IMR-90 (cell line): Measurements from ENCODE around the gene DUSP14. TPM values are rescaled to one million over a fixed set of nuclear protein-coding genes. Genes with fewer than 3 reads are reported as not detected.

Source experiments
- ATAC-seq: fragments of 200-7000 bp; cut with Tn5 transposase; 2 replicates; pipeline ENCODE4 v1.9.1; 2020; ENCODE audit warnings: low read depth, mild to moderate bottlenecking, moderate library complexity
- BruUV-seq: library from RNA; stranded (reverse); fragments of 400-500 nt; replicated peaks from 2 replicates; lab custom pipeline; 2021; lab: Mats Ljungman, UMichigan
- CTCF ChIA-PET: fragments of 300-600 bp; formaldehyde crosslinking; extraction: SDS; loops from one replicate; lab custom pipeline; 2021; ENCODE audit warnings: antibody characterized with exemption; lab: Yijun Ruan, JAX
- POLR2A ChIA-PET: fragments of 300-600 bp; sonication (Branson Sonifier 250); formaldehyde crosslinking; loops from one replicate; lab custom pipeline; 2022; ENCODE audit warnings: antibody characterized with exemption; ENCODE audit not compliant: unreplicated experiment; lab: Charles Lee
- DNase-seq: peaks from one replicate; pipeline ENCODE4 v3.0.0; 2013
- H2AFZ ChIP-seq: replicated peaks from 2 replicates; pipeline ENCODE3; 2013; ENCODE audit warnings: low read length, mild to moderate bottlenecking; ENCODE audit not compliant: poor library complexity
- H2AK5ac ChIP-seq: 2 replicates; pipeline ENCODE4 v1.6.1; 2013; ENCODE audit warnings: low read depth, low read length, inconsistent platforms
- H2AK9ac ChIP-seq: replicated peaks from 2 replicates; pipeline ENCODE3; 2013; ENCODE audit warnings: mild to moderate bottlenecking, low read depth, low read length, moderate library complexity; ENCODE audit not compliant: poor library complexity
- H2BK120ac ChIP-seq: 2 replicates; pipeline ENCODE4 v1.6.1; 2013; ENCODE audit warnings: low read depth, low read length, inconsistent platforms
- H2BK15ac ChIP-seq: 3 replicates; pipeline ENCODE4 v1.6.1; 2013; ENCODE audit warnings: low read depth, low read length, inconsistent platforms
- H2BK20ac ChIP-seq: 2 replicates; pipeline ENCODE4 v1.6.1; 2013; ENCODE audit warnings: low read depth, mild to moderate bottlenecking, inconsistent platforms, low read length, moderate library complexity
- H2BK5ac ChIP-seq: 2 replicates; pipeline ENCODE4 v1.6.1; 2013; ENCODE audit warnings: mild to moderate bottlenecking, low read depth, low read length, inconsistent platforms; ENCODE audit not compliant: poor library complexity, severe bottlenecking
- H3K14ac ChIP-seq: replicated peaks from 2 replicates; pipeline ENCODE4 v1.6.1; 2013; ENCODE audit warnings: low read depth, low read length, inconsistent platforms
- H3K18ac ChIP-seq: 2 replicates; pipeline ENCODE4 v1.6.1; 2013; ENCODE audit warnings: low read depth, low read length, control low read depth
- H3K23ac ChIP-seq: 2 replicates; pipeline ENCODE4 v1.6.1; 2013; ENCODE audit warnings: low read depth, low read length, inconsistent platforms
- H3K27ac ChIP-seq: 2 replicates; pipeline ENCODE4 v1.5.1; 2013; ENCODE audit warnings: mild to moderate bottlenecking, control low read depth, low read length; ENCODE audit not compliant: insufficient read depth
- H3K27me3 ChIP-seq: 2 replicates; pipeline ENCODE4 v1.6.1; 2013; ENCODE audit warnings: low read length; ENCODE audit not compliant: control insufficient read depth, insufficient read depth
- H3K36me3 ChIP-seq: 2 replicates; pipeline ENCODE4 v1.6.1; 2013; ENCODE audit warnings: low read length, mixed read lengths; ENCODE audit not compliant: control insufficient read depth, insufficient read depth
- H3K4ac ChIP-seq: 2 replicates; pipeline ENCODE4 v1.6.1; 2013; ENCODE audit warnings: low read depth, low read length, inconsistent platforms
- H3K4me1 ChIP-seq: 2 replicates; pipeline ENCODE4 v1.6.1; 2013; ENCODE audit warnings: low read length, mixed read lengths; ENCODE audit not compliant: control insufficient read depth, insufficient read depth
- H3K4me2 ChIP-seq: 2 replicates; pipeline ENCODE4 v1.6.1; 2013; ENCODE audit warnings: low read depth, mild to moderate bottlenecking, control low read depth, low read length, moderate library complexity
- H3K4me3 ChIP-seq: 2 replicates; pipeline ENCODE4 v1.5.1; 2013; ENCODE audit warnings: low read depth, mild to moderate bottlenecking, control low read depth, low read length, moderate library complexity; ENCODE audit not compliant: insufficient read depth
- H3K56ac ChIP-seq: 2 replicates; pipeline ENCODE4 v1.6.1; 2013; ENCODE audit warnings: low read length, inconsistent platforms; ENCODE audit not compliant: insufficient read depth; ENCODE audit errors: extremely low read depth
- H3K79me1 ChIP-seq, 2 experiments: 2 replicates each; pipeline ENCODE4 v1.6.1; 2013; ENCODE audit warnings: low read length in 2 of 2, inconsistent platforms in 1 of 2, low read depth in 1 of 2
- H3K9ac ChIP-seq: 2 replicates; pipeline ENCODE4 v1.6.1; 2013; ENCODE audit warnings: low read depth, low read length, control low read depth
- H3K9me1 ChIP-seq: 2 replicates; pipeline ENCODE4 v1.6.1; 2013; ENCODE audit warnings: low read length, inconsistent platforms; ENCODE audit not compliant: insufficient read depth
- H3K9me3 ChIP-seq: 2 replicates; pipeline ENCODE4 v1.6.1; 2013; ENCODE audit warnings: low read length; ENCODE audit not compliant: control insufficient read depth, insufficient read depth
- H4K20me1 ChIP-seq: 2 replicates; pipeline ENCODE4 v1.6.1; 2013; ENCODE audit warnings: low read length, inconsistent platforms; ENCODE audit not compliant: insufficient read depth
- H4K5ac ChIP-seq: 2 replicates; pipeline ENCODE4 v1.6.1; 2013; ENCODE audit warnings: mild to moderate bottlenecking, low read depth, low read length, control low read depth
- H4K8ac ChIP-seq, 2 experiments: 2 replicates each; pipeline ENCODE4 v1.6.1; 2013; ENCODE audit warnings: low read depth in 2 of 2, low read length in 2 of 2, control low read depth in 1 of 2, inconsistent platforms in 1 of 2
- H4K91ac ChIP-seq: 2 replicates; pipeline ENCODE4 v1.6.1; 2013; ENCODE audit warnings: low read depth, low read length, inconsistent platforms; ENCODE audit not compliant: insufficient read depth
- BHLHE40 ChIP-seq: fragments of 150-350 bp; IDR thresholded peaks from 2 replicates; pipeline ENCODE4 v1.6.1; 2016; ENCODE audit warnings: mild to moderate bottlenecking, low read depth, low read length
- CEBPB ChIP-seq: IDR thresholded peaks from 2 replicates; pipeline ENCODE4 v1.6.1; 2012; ENCODE audit warnings: low read depth, low read length, improper control_type of control experiment
- CHD1 ChIP-seq: IDR thresholded peaks from 2 replicates; pipeline ENCODE4 v1.6.1; 2012; ENCODE audit warnings: low read depth, low read length, improper control_type of control experiment
- FOS ChIP-seq: fragments of 150-350 bp; IDR thresholded peaks from 2 replicates; pipeline ENCODE4 v1.6.1; 2016; ENCODE audit warnings: low read depth, low read length
- MAFK ChIP-seq: IDR thresholded peaks from 2 replicates; pipeline ENCODE4 v1.6.1; 2012; ENCODE audit warnings: low read depth, low read length, improper control_type of control experiment
- MAZ ChIP-seq: IDR thresholded peaks from 2 replicates; pipeline ENCODE4 v1.6.1; 2012; ENCODE audit warnings: low read depth, mild to moderate bottlenecking, low read length, improper control_type of control experiment, moderate library complexity, borderline replicate concordance
- MXI1 ChIP-seq: IDR thresholded peaks from 2 replicates; pipeline ENCODE4 v1.6.1; 2012; ENCODE audit warnings: low read depth, mild to moderate bottlenecking, low read length, moderate library complexity, borderline replicate concordance
- NFE2L2 ChIP-seq: fragments of 150-350 bp; IDR thresholded peaks from 2 replicates; pipeline ENCODE4 v1.6.1; 2016; ENCODE audit warnings: low read depth, mild to moderate bottlenecking, low read length
- POLR2A ChIP-seq: IDR thresholded peaks from 2 replicates; pipeline ENCODE4 v1.6.1; 2012; ENCODE audit warnings: mild to moderate bottlenecking, low read depth, low read length
- RAD21 ChIP-seq: IDR thresholded peaks from 2 replicates; pipeline ENCODE4 v1.6.1; 2012; ENCODE audit warnings: low read length, improper control_type of control experiment
- RCOR1 ChIP-seq: IDR thresholded peaks from 2 replicates; pipeline ENCODE4 v1.6.1; 2012; ENCODE audit warnings: mild to moderate bottlenecking, low read length, improper control_type of control experiment; ENCODE audit not compliant: insufficient replicate concordance
- RFX5 ChIP-seq: IDR thresholded peaks from 2 replicates; pipeline ENCODE4 v1.8.0; 2012; ENCODE audit warnings: low read depth, mild to moderate bottlenecking, low read length, moderate library complexity
- WGBS, 2 experiments: methylation state at CpG; one replicate each; pipeline versions ENCODE4 v1.1.5 to v1.1.7; 2013; ENCODE audit warnings: missing lambda C conversion rate in 2 of 2; ENCODE audit not compliant: insufficient read length in 1 of 2; ENCODE audit errors: extremely low coverage in 2 of 2; 5-methylcytosine and 5-hydroxymethylcytosine counted together
- dilution Hi-C: fragments of 300-500 bp; cut with HindIII; formaldehyde crosslinking; loops from one replicate; pipeline ENCODE4 v1.14.3; 2018; ENCODE audit warnings: low sequenced_read_pairs; ENCODE audit not compliant: unreplicated experiment
- in situ Hi-C: fragments of 300-500 bp; cut with MboI; formaldehyde crosslinking; loops from 3 replicates; pipeline ENCODE4 v1.14.3; 2019; ENCODE audit warnings: low sequenced_read_pairs, inconsistent platforms, mixed read lengths
- intact Hi-C: fragments of 100-400 bp; cut with micrococcal nuclease; formaldehyde crosslinking; loops from 2 replicates; pipeline ENCODE4 v1.10.0; 2022
- polyA plus RNA-seq, 3 experiments: library from polyadenylated mRNA; depleted of rRNA; stranded (reverse); fragments of >200 nt; gene quantifications; 2 replicates each; pipeline ENCODE4 v1.2.3, GENCODE V29; 2012; ENCODE audit warnings: low replicate concordance in 1 of 3
- total RNA-seq: library from RNA; depleted of rRNA; stranded (reverse); fragments of >200 nt; gene quantifications from 2 replicates; pipeline ENCODE4 v1.2.3, GENCODE V29; 2012
- TF ChIP-seq, protein P1 (sequence below): fragments of 150-350 bp; IDR thresholded peaks from 2 replicates; pipeline ENCODE4 v1.6.1; 2016; ENCODE audit warnings: low read depth, mild to moderate bottlenecking, low read length, moderate library complexity, borderline replicate concordance
- TF ChIP-seq, protein P2 (sequence below): conservative IDR thresholded peaks from 2 replicates; pipeline ENCODE4 v1.5.1; 2012; ENCODE audit warnings: mild to moderate bottlenecking, low read depth, low read length, improper control_type of control experiment
- TF ChIP-seq, protein P3 (sequence below): fragments of 150-350 bp; IDR thresholded peaks from 2 replicates; pipeline ENCODE4 v1.6.1; 2017; ENCODE audit warnings: mild to moderate bottlenecking, antibody characterized with exemption, low read length, low read depth

DUSP14 gene
- total and polyA plus RNA-seq, 2 of the 4 experiments (the other 2 are of a cell fraction) = 97.5 to 127 TPM

DNA sequence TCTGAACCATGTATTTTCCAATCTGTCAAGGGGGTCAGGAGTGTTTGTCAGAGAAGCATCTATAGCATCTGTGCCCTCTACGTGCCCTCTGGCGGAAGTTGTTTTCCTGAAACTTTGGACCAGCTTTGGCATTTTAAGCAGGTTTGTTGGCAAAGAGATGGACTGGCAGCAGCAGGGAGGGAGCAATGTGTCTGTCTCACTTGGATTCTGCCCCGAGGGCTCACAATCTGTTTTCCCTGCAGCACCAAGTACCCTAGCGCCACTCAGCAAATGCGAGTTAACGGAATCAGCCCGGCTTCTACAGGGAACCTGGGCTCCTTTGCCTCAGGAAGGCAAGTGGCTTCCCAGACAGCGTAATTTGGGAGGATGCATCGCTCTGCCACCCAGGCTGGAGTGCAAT lies 17.4 kb downstream of the DUSP14 start:
- no peak overlapping the region for H2AK5ac ChIP-seq
- BruUV-seq = no TSS peak
- H4K91ac ChIP-seq = no peak overlapping the region
- POLR2A ChIA-PET = interaction anchor here (0.5 kb wide), 1 partner anchor 238 kb away, joined by 4 read pairs; no protein-coding TSS in a partner anchor
- peak overlapping the region; percentile 61; the same call in 1 of the 2 replicates for H3K4me2 ChIP-seq
- no peak overlapping the region for H2BK120ac ChIP-seq
- H4K5ac ChIP-seq = no peak overlapping the region
- H3K9me1 ChIP-seq = peaks cover 45% of the 10 kb centered on the region
- no peaks in the 10 kb centered on the region for H3K27me3 ChIP-seq
- H3K56ac ChIP-seq = no peak overlapping the region
- no peak overlapping the region for H3K4ac ChIP-seq
- H4K8ac ChIP-seq = peak overlapping the region in 1 of 2 experiments; percentile 47; a peak in 1 of 4 replicates
- H2BK15ac ChIP-seq = no peak overlapping the region
- ATAC-seq (no peak), DNase-seq (no peak)
- dilution Hi-C loops = no loop called here
- peak overlapping the region; percentile 25 for H2BK5ac ChIP-seq
- H3K14ac ChIP-seq = no peak overlapping the region
- TF ChIP-seq NFE2L2 (no peak), RCOR1 (no peak), RFX5 (no peak), MAFK (no peak), POLR2A (no peak), MAZ (no peak), BHLHE40 (no peak), MXI1 (no peak), CEBPB (no peak), FOS (no peak), RAD21 (no peak), CHD1 (no peak)
- TF ChIP-seq, protein P1, sequence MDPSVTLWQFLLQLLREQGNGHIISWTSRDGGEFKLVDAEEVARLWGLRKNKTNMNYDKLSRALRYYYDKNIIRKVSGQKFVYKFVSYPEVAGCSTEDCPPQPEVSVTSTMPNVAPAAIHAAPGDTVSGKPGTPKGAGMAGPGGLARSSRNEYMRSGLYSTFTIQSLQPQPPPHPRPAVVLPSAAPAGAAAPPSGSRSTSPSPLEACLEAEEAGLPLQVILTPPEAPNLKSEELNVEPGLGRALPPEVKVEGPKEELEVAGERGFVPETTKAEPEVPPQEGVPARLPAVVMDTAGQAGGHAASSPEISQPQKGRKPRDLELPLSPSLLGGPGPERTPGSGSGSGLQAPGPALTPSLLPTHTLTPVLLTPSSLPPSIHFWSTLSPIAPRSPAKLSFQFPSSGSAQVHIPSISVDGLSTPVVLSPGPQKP = no peak
- TF ChIP-seq, protein P2, sequence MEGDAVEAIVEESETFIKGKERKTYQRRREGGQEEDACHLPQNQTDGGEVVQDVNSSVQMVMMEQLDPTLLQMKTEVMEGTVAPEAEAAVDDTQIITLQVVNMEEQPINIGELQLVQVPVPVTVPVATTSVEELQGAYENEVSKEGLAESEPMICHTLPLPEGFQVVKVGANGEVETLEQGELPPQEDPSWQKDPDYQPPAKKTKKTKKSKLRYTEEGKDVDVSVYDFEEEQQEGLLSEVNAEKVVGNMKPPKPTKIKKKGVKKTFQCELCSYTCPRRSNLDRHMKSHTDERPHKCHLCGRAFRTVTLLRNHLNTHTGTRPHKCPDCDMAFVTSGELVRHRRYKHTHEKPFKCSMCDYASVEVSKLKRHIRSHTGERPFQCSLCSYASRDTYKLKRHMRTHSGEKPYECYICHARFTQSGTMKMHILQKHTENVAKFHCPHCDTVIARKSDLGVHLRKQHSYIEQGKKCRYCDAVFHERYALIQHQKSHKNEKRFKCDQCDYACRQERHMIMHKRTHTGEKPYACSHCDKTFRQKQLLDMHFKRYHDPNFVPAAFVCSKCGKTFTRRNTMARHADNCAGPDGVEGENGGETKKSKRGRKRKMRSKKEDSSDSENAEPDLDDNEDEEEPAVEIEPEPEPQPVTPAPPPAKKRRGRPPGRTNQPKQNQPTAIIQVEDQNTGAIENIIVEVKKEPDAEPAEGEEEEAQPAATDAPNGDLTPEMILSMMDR = no peak
- TF ChIP-seq, protein P3, sequence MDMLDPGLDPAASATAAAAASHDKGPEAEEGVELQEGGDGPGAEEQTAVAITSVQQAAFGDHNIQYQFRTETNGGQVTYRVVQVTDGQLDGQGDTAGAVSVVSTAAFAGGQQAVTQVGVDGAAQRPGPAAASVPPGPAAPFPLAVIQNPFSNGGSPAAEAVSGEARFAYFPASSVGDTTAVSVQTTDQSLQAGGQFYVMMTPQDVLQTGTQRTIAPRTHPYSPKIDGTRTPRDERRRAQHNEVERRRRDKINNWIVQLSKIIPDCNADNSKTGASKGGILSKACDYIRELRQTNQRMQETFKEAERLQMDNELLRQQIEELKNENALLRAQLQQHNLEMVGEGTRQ = no peak
- H3K18ac ChIP-seq = no peak overlapping the region
- no peak overlapping the region for H2BK20ac ChIP-seq
- peaks cover 5 to 79% of the 10 kb centered on the region in 2 experiments for H3K79me1 ChIP-seq
- peaks cover 95% of the 10 kb centered on the region for H4K20me1 ChIP-seq
- 88% methylated on average over 7 of the region's 9 CpGs; no CpG with 5 or more reads in 1 of the 2 experiments for WGBS, 2 experiments
- in situ Hi-C loops = no loop called here
- H3K23ac ChIP-seq = no peak overlapping the region
- no peaks in the 10 kb centered on the region for H3K9me3 ChIP-seq
- intact Hi-C loops = no loop called here
- H2AFZ ChIP-seq = no peak overlapping the region
- no peak overlapping the region for H3K4me3 ChIP-seq
- H2AK9ac ChIP-seq = peak overlapping the region; percentile 57
- CTCF ChIA-PET = no interaction called here
- H3K27ac ChIP-seq = no peak overlapping the region
- peaks cover 21% of the 10 kb centered on the region for H3K36me3 ChIP-seq
- no peak overlapping the region for H3K9ac ChIP-seq
- H3K4me1 ChIP-seq = 0 out of 2 replicates have a peak, but pooled peaks cover 3% of the 10 kb centered on the region
